H1 (cell line): ENCODE results near the gene IL23A. TPM values are rescaled to one million over a fixed set of nuclear protein-coding genes. Genes with fewer than 3 reads are reported as not detected.

Source experiments
- CTCF ChIA-PET: fragments of 300-600 bp; sonication (Branson Sonifier 250); formaldehyde crosslinking; loops from one replicate; lab custom pipeline; 2021; ENCODE audit not compliant: partially characterized antibody; lab: Charles Lee
- POLR2A ChIA-PET: fragments of 300-600 bp; sonication (Branson Sonifier 250); formaldehyde crosslinking; loops from one replicate; lab custom pipeline; 2021; ENCODE audit warnings: inconsistent platforms; ENCODE audit not compliant: partially characterized antibody; lab: Charles Lee
- DNase-seq, 2 experiments: peaks; one replicate each; pipeline versions ENCODE4 v3.0.0 to v3.0.0-alpha.2; 2010 to 2022; ENCODE audit warnings: low spot score in 2 of 2, low read depth in 1 of 2, mixed read lengths in 1 of 2
- FAIRE-seq: peaks from 2 replicates; lab custom pipeline; 2011; peaks lifted over from hg19 to GRCh38; lab: Jason Lieb, UNC
- H2AFZ ChIP-seq: 2 replicates; pipeline ENCODE4 v1.8.1; 2012; ENCODE audit warnings: low read length, inconsistent platforms
- H2AK5ac ChIP-seq: 2 replicates; pipeline ENCODE4 v1.6.1; 2013; ENCODE audit warnings: low read depth, low read length
- H2BK120ac ChIP-seq: replicated peaks from 2 replicates; pipeline ENCODE3; 2013; ENCODE audit warnings: low read depth, low read length, inconsistent platforms
- H2BK12ac ChIP-seq: 2 replicates; pipeline ENCODE4 v1.6.1; 2013; ENCODE audit warnings: low read depth, low read length
- H2BK15ac ChIP-seq: 2 replicates; pipeline ENCODE4 v1.6.1; 2013; ENCODE audit warnings: low read length
- H2BK20ac ChIP-seq: 2 replicates; pipeline ENCODE4 v1.6.1; 2013; ENCODE audit warnings: low read length
- H2BK5ac ChIP-seq: 2 replicates; pipeline ENCODE4 v1.6.1; 2013; ENCODE audit warnings: low read depth, low read length
- H3K14ac ChIP-seq: 2 replicates; pipeline ENCODE4 v1.6.1; 2013; ENCODE audit warnings: inconsistent platforms; ENCODE audit not compliant: insufficient read length
- H3K18ac ChIP-seq: 2 replicates; pipeline ENCODE4 v1.6.1; 2013; ENCODE audit warnings: low read length; ENCODE audit errors: extremely low read depth
- H3K23ac ChIP-seq: 2 replicates; pipeline ENCODE4 v1.6.1; 2013; ENCODE audit warnings: inconsistent platforms; ENCODE audit not compliant: insufficient read length
- H3K23me2 ChIP-seq: 2 replicates; pipeline ENCODE4 v1.6.1; 2013; ENCODE audit warnings: low read depth, low read length
- H3K27ac ChIP-seq: 2 replicates; pipeline ENCODE4 v1.6.1; 2011; ENCODE audit warnings: low read depth, low read length, inconsistent platforms
- H3K27me3 ChIP-seq, 4 experiments: replicated peaks in 1 of 4; 1 replicate in 1 of 4; 2 replicates in 3 of 4; pipeline versions ENCODE4 v1.6.1 to v1.8.1; 2011 to 2013; ENCODE audit warnings: low read length in 3 of 4, mild to moderate bottlenecking in 3 of 4, inconsistent platforms in 2 of 4, mixed read lengths in 2 of 4, moderate library complexity in 1 of 4; ENCODE audit not compliant: control insufficient read depth in 3 of 4, insufficient read depth in 3 of 4; ENCODE audit errors: extremely low read depth in 1 of 4
- H3K36me3 ChIP-seq, 4 experiments: 2 replicates each; pipeline versions ENCODE4 v1.6.1 to v1.8.1; 2011 to 2013; ENCODE audit warnings: mild to moderate bottlenecking in 4 of 4, low read length in 3 of 4, moderate library complexity in 2 of 4, control low read depth in 1 of 4, inconsistent platforms in 1 of 4; ENCODE audit not compliant: insufficient read depth in 4 of 4, control insufficient read depth in 2 of 4
- H3K4ac ChIP-seq: replicated peaks from 2 replicates; pipeline ENCODE3; 2013; ENCODE audit warnings: low read length, low read depth, mixed read lengths, inconsistent platforms; ENCODE audit not compliant: insufficient read length
- H3K4me1 ChIP-seq, 4 experiments: replicated peaks in 1 of 4; 1 replicate in 1 of 4; 2 replicates in 3 of 4; pipeline versions ENCODE4 v1.6.1 to v1.8.1; 2011 to 2013; ENCODE audit warnings: low read length in 3 of 4, inconsistent platforms in 2 of 4, mixed read lengths in 1 of 4; ENCODE audit not compliant: insufficient read depth in 4 of 4, control insufficient read depth in 3 of 4
- H3K4me2 ChIP-seq, 2 experiments: 2 replicates each; pipeline versions ENCODE4 v1.6.1 to v1.8.1; 2011 to 2013; ENCODE audit warnings: low read depth in 2 of 2, low read length in 2 of 2, control low read depth in 1 of 2, inconsistent platforms in 1 of 2, mild to moderate bottlenecking in 1 of 2; ENCODE audit not compliant: insufficient read depth in 1 of 2
- H3K4me3 ChIP-seq, 4 experiments: fragments of 200-600, 300-600 bp in 1 of 4; sonication (generic), shearing (Covaris generic), sonication (Bioruptor Twin) in 1 of 4; 2 replicates each; pipeline versions ENCODE4 v1.5.1 to v1.8.1; 2011 to 2016; ENCODE audit warnings: low read length in 4 of 4, low read depth in 3 of 4, control low read depth in 2 of 4, inconsistent platforms in 2 of 4, mild to moderate bottlenecking in 2 of 4, mixed read lengths in 1 of 4, moderate library complexity in 1 of 4; ENCODE audit not compliant: insufficient read depth in 2 of 4; ENCODE audit errors: extremely low read depth in 1 of 4
- H3K56ac ChIP-seq: replicated peaks from 2 replicates; pipeline ENCODE3; 2013; ENCODE audit warnings: low read depth, mild to moderate bottlenecking, mixed read lengths, low read length, inconsistent platforms; ENCODE audit not compliant: insufficient read length
- H3K79me1 ChIP-seq: 2 replicates; pipeline ENCODE4 v1.6.1; 2013; ENCODE audit warnings: low read depth, low read length, control low read depth
- H3K79me2 ChIP-seq, 2 experiments: 2 replicates each; pipeline versions ENCODE4 v1.6.1 to v1.8.1; 2012 to 2013; ENCODE audit warnings: low read length in 2 of 2, mild to moderate bottlenecking in 2 of 2, inconsistent platforms in 1 of 2; ENCODE audit not compliant: insufficient read depth in 2 of 2, control insufficient read depth in 1 of 2
- H3K9ac ChIP-seq, 4 experiments: replicated peaks in 1 of 4; 1 replicate in 1 of 4; 2 replicates in 3 of 4; pipeline versions ENCODE4 v1.6.1 to v1.8.1; 2011 to 2013; ENCODE audit warnings: low read depth in 3 of 4, low read length in 3 of 4, control low read depth in 2 of 4, mild to moderate bottlenecking in 2 of 4, moderate library complexity in 2 of 4, inconsistent platforms in 1 of 4; ENCODE audit errors: extremely low read depth in 1 of 4
- H3K9me3 ChIP-seq, 2 experiments: 2 replicates each; pipeline versions ENCODE4 v1.6.1 to v1.8.1; 2012 to 2013; ENCODE audit warnings: mild to moderate bottlenecking in 2 of 2, moderate library complexity in 2 of 2, control low read depth in 1 of 2, inconsistent platforms in 1 of 2, low read depth in 1 of 2, low read length in 1 of 2, mixed read lengths in 1 of 2; ENCODE audit not compliant: insufficient read depth in 2 of 2
- H4K20me1 ChIP-seq, 2 experiments: replicated peaks in 1 of 2; 2 replicates each; pipeline versions ENCODE3 to v1.8.1; 2011 to 2013; ENCODE audit warnings: inconsistent platforms in 2 of 2, low read length in 2 of 2, mild to moderate bottlenecking in 1 of 2; ENCODE audit not compliant: insufficient read depth in 2 of 2, control insufficient read depth in 1 of 2
- H4K5ac ChIP-seq: 2 replicates; pipeline ENCODE4 v1.6.1; 2013; ENCODE audit warnings: low read length, low read depth, mixed read lengths, inconsistent platforms; ENCODE audit not compliant: insufficient read length
- H4K8ac ChIP-seq: 2 replicates; pipeline ENCODE4 v1.8.0; 2013; ENCODE audit warnings: mild to moderate bottlenecking, moderate library complexity, low read length, inconsistent platforms; ENCODE audit not compliant: insufficient read depth; ENCODE audit errors: extremely low read depth
- H4K91ac ChIP-seq: replicated peaks from 2 replicates; pipeline ENCODE3; 2013; ENCODE audit warnings: low read length, mixed read lengths, inconsistent platforms; ENCODE audit not compliant: insufficient read length
- CTBP2 ChIP-seq: IDR thresholded peaks from 2 replicates; pipeline ENCODE4 v1.7.0; 2011; ENCODE audit warnings: borderline replicate concordance, mild to moderate bottlenecking, moderate library complexity, mixed read lengths, low read length; ENCODE audit not compliant: insufficient read depth, insufficient read length
- NANOG ChIP-seq: IDR thresholded peaks from 2 replicates; pipeline ENCODE4 v1.6.1; 2011; ENCODE audit warnings: low read length, low read depth, mild to moderate bottlenecking, inconsistent platforms; ENCODE audit not compliant: insufficient read depth, poor library complexity, severe bottlenecking
- POLR2A ChIP-seq, 2 experiments: IDR thresholded peaks; 1 replicate in 1 of 2; 2 replicates in 1 of 2; pipeline ENCODE4 v1.6.1; 2011; ENCODE audit warnings: low read depth in 2 of 2, low read length in 2 of 2, mild to moderate bottlenecking in 2 of 2; ENCODE audit errors: control extremely low read depth in 1 of 2
- RBBP5 ChIP-seq: IDR thresholded peaks from 2 replicates; pipeline ENCODE4 v1.7.1; 2012; ENCODE audit warnings: low read depth, mild to moderate bottlenecking, inconsistent platforms, low read length, moderate library complexity, borderline replicate concordance
- SIRT6 ChIP-seq: IDR thresholded peaks from one replicate; pipeline ENCODE4 v1.7.1; 2012; ENCODE audit warnings: low read length, inconsistent platforms
- USF2 ChIP-seq: IDR thresholded peaks from 2 replicates; pipeline ENCODE4 v1.6.1; 2011; ENCODE audit warnings: low read length, improper control_type of control experiment
- ZNF274 ChIP-seq: IDR thresholded peaks from 2 replicates; pipeline ENCODE4 v1.7.0; 2012; ENCODE audit warnings: low read length, borderline replicate concordance; ENCODE audit errors: extremely low read depth
- WGBS, 2 experiments: shearing (Covaris generic) in 1 of 2; methylation state at CpG; one replicate each; pipeline versions ENCODE4 v1.1.6 to v1.1.7; 2013 to 2015; ENCODE audit warnings: low lambda C conversion rate in 2 of 2, mixed read lengths in 2 of 2, inconsistent platforms in 1 of 2, low coverage in 1 of 2, missing lambda C conversion rate in 1 of 2; ENCODE audit not compliant: insufficient replicate concordance in 2 of 2, insufficient coverage in 1 of 2, insufficient read length in 1 of 2; ENCODE audit errors: extremely low coverage in 1 of 2, missing lambda C conversion rate in 1 of 2; 5-methylcytosine and 5-hydroxymethylcytosine counted together
- polyA plus RNA-seq, 7 experiments: library from polyadenylated mRNA; depleted of rRNA in 3 of 7; stranded (reverse) in 5 of 7; unstranded in 2 of 7; fragments of >200 nt in 5 of 7; fragments of 200-250 nt in 2 of 7; gene quantifications; 1 replicate in 5 of 7; 2 replicates in 1 of 7; 4 replicates in 1 of 7; pipeline versions ENCODE4 v1.2.1 to v1.2.3, GENCODE V29; 2011 to 2013; ENCODE audit warnings: missing spikeins in 2 of 7, mixed read lengths in 2 of 7
- total RNA-seq: library from RNA; stranded (reverse); fragmentation: NEBNext Ultra II Directional; extraction: Animal tissue kit (Norgen Biotek cat#: 25700); gene quantifications from 2 replicates; pipeline ENCODE4 v1.2.1, GENCODE V29; 2021

The IL23A gene
- total and polyA plus RNA-seq, 2 of the 8 experiments (the other 6 are each of a cell fraction or from before 2014, with no cell fraction given): 2.3 to 3.6 TPM

DNA sequence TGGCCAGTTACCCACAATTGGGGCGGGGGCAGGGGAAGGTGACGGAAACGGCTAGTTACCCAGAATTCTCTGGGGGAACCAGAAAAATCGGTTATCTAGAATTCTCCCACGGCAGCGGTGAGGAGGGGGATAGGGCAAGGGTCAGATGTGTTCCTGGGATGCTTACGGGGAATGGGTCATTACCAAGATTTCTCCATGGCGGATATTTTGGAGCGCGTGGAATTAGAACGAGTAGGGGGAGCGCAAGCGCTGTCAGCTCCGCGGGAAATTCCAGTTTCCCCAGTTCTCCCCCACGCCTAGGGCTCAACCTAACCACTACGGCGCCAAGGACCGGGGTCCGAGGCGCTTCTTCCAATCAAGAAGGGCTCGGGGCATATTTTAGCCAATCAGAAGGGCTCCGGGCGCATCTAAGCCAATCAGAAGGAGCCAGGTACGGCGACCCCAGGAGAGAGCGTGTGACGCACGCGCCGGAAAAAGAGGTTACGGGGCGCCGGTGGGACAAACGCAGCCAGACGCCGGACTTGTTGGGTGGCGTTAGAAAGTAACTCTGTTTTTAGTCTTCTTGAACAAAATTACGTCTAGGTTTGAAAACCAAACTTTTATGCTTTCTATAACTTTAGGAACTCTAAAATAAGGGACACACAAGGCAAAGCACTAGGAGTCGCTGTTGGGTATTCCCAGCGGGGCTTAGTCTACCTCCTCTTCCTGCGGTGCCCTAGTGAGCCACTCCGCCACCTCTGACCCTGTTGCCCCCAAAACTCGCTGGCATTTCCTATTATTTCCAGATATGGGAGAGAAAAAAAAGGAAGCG, 4.8 kb upstream of the IL23A start, which contains the start of gene PAN2:
PAN2 (minus strand) TSS at position 322 of the 811 bp plus-strand sequence. CDS start 906 bp downstream, outside the sequence.
- peak within 1 kb of the TSS; percentile 54 for H4K91ac ChIP-seq
- 0 out of 2 replicates have a peak within 1 kb of the TSS, but pooled peaks have one; percentile 46 for H2BK15ac ChIP-seq
- H3K4me2 ChIP-seq: peak within 1 kb of the TSS; percentile 78 to 93
- H4K8ac ChIP-seq: peak within 1 kb of the TSS; percentile 72; the same call in 1 of the 2 replicates
- H3K9ac ChIP-seq: peak within 1 kb of the TSS; percentile 60 to 84 (median 70)
- no peaks in the 10 kb centered on the region for H3K9me3 ChIP-seq
- no peak within 1 kb of the TSS for H3K4ac ChIP-seq
- peak within 1 kb of the TSS; percentile 84 for H2BK12ac ChIP-seq
- DNase-seq: peak; percentile 67 to 92
- peak within 1 kb of the TSS; percentile 78 for H2BK5ac ChIP-seq
- no peaks in the 10 kb centered on the region for H3K36me3 ChIP-seq
- peaks cover 9 to 23% (median 13%) of the 10 kb centered on the region in 4 experiments for H3K4me1 ChIP-seq
- peak within 1 kb of the TSS; percentile 53 to 73 (median 62) for H3K4me3 ChIP-seq
- H4K20me1 ChIP-seq: no peaks in the 10 kb centered on the region
- H2BK20ac ChIP-seq: peak within 1 kb of the TSS; percentile 63; the same call in 1 of the 2 replicates
- WGBS, 2 experiments: 2% methylated on average over 45 of the region's 45 CpGs; no CpG with 5 or more reads in 1 of the 2 experiments
- ChIA-PET CTCF (interaction anchor here (0.9 to 7.2 kb wide), 11 partner anchors 8 to 257 kb away, joined by 3 to 38 read pairs (median 4); partner anchors contain the start of genes CNPY2, RNF41 and STAT2), POLR2A (interaction anchor here (0.5 to 7.2 kb wide), 18 partner anchors 10 to 337 kb away, joined by 3 to 55 read pairs (median 4); partner anchors contain the start of genes CNPY2, COQ10A, CS and STAT2)
- peak within 1 kb of the TSS; percentile 88 for H2AK5ac ChIP-seq
- peak within 1 kb of the TSS; percentile 16 for H3K14ac ChIP-seq
- H3K23me2 ChIP-seq: peaks cover 7% of the 10 kb centered on the region; the same call in 1 of the 2 replicates
- no peak within 1 kb of the TSS for H3K23ac ChIP-seq
- H3K79me1 ChIP-seq: no peaks in the 10 kb centered on the region
- H3K27ac ChIP-seq: peak within 1 kb of the TSS; percentile 81; the same call in 1 of the 2 replicates
- H4K5ac ChIP-seq: peak within 1 kb of the TSS; percentile 90
- H3K18ac ChIP-seq: peak within 1 kb of the TSS; percentile 96
- no peaks in the 10 kb centered on the region for H3K79me2 ChIP-seq
- FAIRE-seq: no peak
- H2BK120ac ChIP-seq: no peak within 1 kb of the TSS
- no peaks in the 10 kb centered on the region for H3K27me3 ChIP-seq
- H2AFZ ChIP-seq: peak within 1 kb of the TSS; percentile 72
- peak within 1 kb of the TSS; percentile 59 for H3K56ac ChIP-seq
- TF ChIP-seq SIRT6: no peak
- TF ChIP-seq USF2: no peak
- TF ChIP-seq POLR2A (IDR thresholded peaks at IDR 0.05; ENCODE audit: control extremely low read depth in 1 of 2, low read depth in 2 of 2, low read length in 2 of 2): peak; percentile 35 to 82
- TF ChIP-seq ZNF274: no peak
- TF ChIP-seq RBBP5: peak; percentile 31; the same call in 1 of the 2 replicates
- no peak for TF ChIP-seq CTBP2
- no peak for TF ChIP-seq NANOG
